Measurements from ENCODE around the gene IL12RB2.
A peak's percentile ranks its signal among the peaks of the same experiment; 100 is the strongest.

The IL12RB2 gene

GRCh38 chr1:67434491-67434890, 126.8 kb downstream of the IL12RB2 start:
- H3K4me3 ChIP-seq (ENCODE audit: low read depth, low read length): no peak overlapping the region
- TF ChIP-seq POLR2A (IDR thresholded peaks at IDR 0.05; ENCODE audit: extremely low read depth, insufficient read length): no peak
- no peak for TF ChIP-seq CTCF (IDR thresholded peaks at IDR 0.05; ENCODE audit: low read depth, low read length)
- no peak for TF ChIP-seq MAX (IDR thresholded peaks at IDR 0.05; ENCODE audit: low read depth, low read length)
- TF ChIP-seq MYC (IDR thresholded peaks at IDR 0.05; ENCODE audit: low read depth, low read length): no peak
- DNase-seq (ENCODE audit: low read depth): no peak

- no peak overlapping the region for H3K4me3 ChIP-seq (ENCODE audit: low read depth, low read length)
- TF ChIP-seq CTCF (IDR thresholded peaks at IDR 0.05; ENCODE audit: low read depth, low read length) (no peak), POLR2A (IDR thresholded peaks at IDR 0.05; ENCODE audit: extremely low read depth, insufficient read length) (no peak), MYC (IDR thresholded peaks at IDR 0.05; ENCODE audit: low read depth, low read length) (no peak), MAX (IDR thresholded peaks at IDR 0.05; ENCODE audit: low read depth, low read length) (no peak)
- DNase-seq (ENCODE audit: low read depth): peak; percentile 10
Observed at GRCh38 chr1:67436511-67437055, 128.9 kb downstream of the IL12RB2 start.

GRCh38 chr1:67437961-67438360, 130.3 kb downstream of the IL12RB2 start:
- no peak overlapping the region for H3K4me3 ChIP-seq (ENCODE audit: low read depth, low read length)
- TF ChIP-seq POLR2A (IDR thresholded peaks at IDR 0.05; ENCODE audit: extremely low read depth, insufficient read length) (no peak), MAX (IDR thresholded peaks at IDR 0.05; ENCODE audit: low read depth, low read length) (no peak), MYC (IDR thresholded peaks at IDR 0.05; ENCODE audit: low read depth, low read length) (no peak), CTCF (IDR thresholded peaks at IDR 0.05; ENCODE audit: low read depth, low read length) (no peak)
- no peak for DNase-seq (ENCODE audit: low read depth)

GRCh38 chr1:67439277-67440029, 131.8 kb downstream of the IL12RB2 start:
- TF ChIP-seq MYC (IDR thresholded peaks at IDR 0.05; ENCODE audit: low read depth, low read length): no peak
- TF ChIP-seq CTCF (IDR thresholded peaks at IDR 0.05; ENCODE audit: low read depth, low read length): no peak
- TF ChIP-seq POLR2A (IDR thresholded peaks at IDR 0.05; ENCODE audit: extremely low read depth, insufficient read length): no peak
- TF ChIP-seq MAX (IDR thresholded peaks at IDR 0.05; ENCODE audit: low read depth, low read length): no peak

GRCh38 chr1:67440339-67440738, 132.7 kb downstream of the IL12RB2 start:
- H3K4me3 ChIP-seq (ENCODE audit: low read depth, low read length): no peak overlapping the region
- TF ChIP-seq MAX (IDR thresholded peaks at IDR 0.05; ENCODE audit: low read depth, low read length) (no peak), CTCF (IDR thresholded peaks at IDR 0.05; ENCODE audit: low read depth, low read length) (no peak), MYC (IDR thresholded peaks at IDR 0.05; ENCODE audit: low read depth, low read length) (no peak), POLR2A (IDR thresholded peaks at IDR 0.05; ENCODE audit: extremely low read depth, insufficient read length) (no peak)
- DNase-seq (ENCODE audit: low read depth): no peak

More at GRCh38 chr1:67439277-67440029, 131.8 kb downstream of the IL12RB2 start:
- no peak overlapping the region for H3K4me3 ChIP-seq (ENCODE audit: low read depth, low read length)
- DNase-seq (ENCODE audit: low read depth): no peak

Measured in NB4 (cell line).